Coronary artery (tissue), 2 donors: ENCODE results near the gene SH2D6.

Experiments
- DNase-seq: peaks from one replicate; pipeline ENCODE4 v3.0.0-alpha.2; 2017; ENCODE audit warnings: low spot score
- H3K27ac ChIP-seq, 2 donors: fragments of 200-600 bp; sonication (generic); one replicate each; pipeline ENCODE4 v1.5.1; 2016 to 2019
- H3K4me3 ChIP-seq: fragments of 200-600 bp; sonication (generic); 2 replicates; pipeline ENCODE4 v1.5.1; 2016; ENCODE audit warnings: mild to moderate bottlenecking, moderate library complexity
- CTCF ChIP-seq: fragments of 200-600 bp; sonication (generic); IDR thresholded peaks from one replicate; pipeline ENCODE4 v1.5.1; 2019; ENCODE audit warnings: antibody characterized with exemption

SH2D6 gene

GRCh38 chr2:85423525-85423924 lies 5.0 kb downstream of the SH2D6 start:
- no peak overlapping the region for H3K4me3 ChIP-seq
- no peak for DNase-seq
- H3K27ac ChIP-seq = no peak overlapping the region
- TF ChIP-seq CTCF = no peak

GRCh38 chr2:85425588-85425987 lies 7.1 kb downstream of the SH2D6 start:
- Histone ChIP-seq H3K4me3 (no peak overlapping the region), H3K27ac (no peak overlapping the region)
- no peak for TF ChIP-seq CTCF
- DNase-seq = no peak

GRCh38 chr2:85427300-85427835 lies 8.9 kb downstream of the SH2D6 start:
- DNase-seq = no peak
- H3K4me3 ChIP-seq = no peak overlapping the region
- no peak overlapping the region for H3K27ac ChIP-seq
- no peak for TF ChIP-seq CTCF

- TF ChIP-seq CTCF = no peak
- no peak overlapping the region for H3K4me3 ChIP-seq
- DNase-seq = no peak
- no peak overlapping the region for H3K27ac ChIP-seq
Measured at GRCh38 chr2:85428343-85428881, 9.9 kb downstream of the SH2D6 start.

GRCh38 chr2:85429213-85429923 lies 10.9 kb downstream of the SH2D6 start:
- no peak for DNase-seq
- no peak overlapping the region for H3K4me3 ChIP-seq
- no peak overlapping the region for H3K27ac ChIP-seq
- TF ChIP-seq CTCF = no peak

GRCh38 chr2:85429924-85430289 lies 11.4 kb downstream of the SH2D6 start:
- H3K27ac ChIP-seq = no peak overlapping the region
- no peak overlapping the region for H3K4me3 ChIP-seq
- no peak for TF ChIP-seq CTCF
- no peak for DNase-seq
